Measurements from ENCODE around the gene RUBCN.
"Not testable (repeated sequence)": the region's sequence is repeated elsewhere in the genome, so short reads cannot be mapped to it uniquely, and the experiment has no call there.

The RUBCN gene

DNA sequence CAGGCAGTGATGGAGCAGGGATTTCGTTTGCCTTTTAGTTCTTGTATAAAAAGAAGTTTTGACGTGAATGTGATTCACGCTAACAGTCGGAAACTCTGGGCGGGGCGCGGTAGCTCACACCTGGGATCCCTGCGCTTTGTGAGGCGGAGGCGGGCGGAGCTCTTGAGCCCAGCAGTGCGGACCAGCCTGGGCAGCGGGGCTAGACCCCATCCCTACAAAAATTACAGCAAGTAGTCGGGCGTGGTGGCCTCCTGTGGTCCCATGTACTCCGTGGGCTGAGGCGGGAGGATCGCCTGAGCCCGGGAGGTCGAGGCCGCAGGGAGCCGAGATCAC is 81.7 kb downstream of the RUBCN start:
- not testable (repeated sequence) for DNase-seq

DNA sequence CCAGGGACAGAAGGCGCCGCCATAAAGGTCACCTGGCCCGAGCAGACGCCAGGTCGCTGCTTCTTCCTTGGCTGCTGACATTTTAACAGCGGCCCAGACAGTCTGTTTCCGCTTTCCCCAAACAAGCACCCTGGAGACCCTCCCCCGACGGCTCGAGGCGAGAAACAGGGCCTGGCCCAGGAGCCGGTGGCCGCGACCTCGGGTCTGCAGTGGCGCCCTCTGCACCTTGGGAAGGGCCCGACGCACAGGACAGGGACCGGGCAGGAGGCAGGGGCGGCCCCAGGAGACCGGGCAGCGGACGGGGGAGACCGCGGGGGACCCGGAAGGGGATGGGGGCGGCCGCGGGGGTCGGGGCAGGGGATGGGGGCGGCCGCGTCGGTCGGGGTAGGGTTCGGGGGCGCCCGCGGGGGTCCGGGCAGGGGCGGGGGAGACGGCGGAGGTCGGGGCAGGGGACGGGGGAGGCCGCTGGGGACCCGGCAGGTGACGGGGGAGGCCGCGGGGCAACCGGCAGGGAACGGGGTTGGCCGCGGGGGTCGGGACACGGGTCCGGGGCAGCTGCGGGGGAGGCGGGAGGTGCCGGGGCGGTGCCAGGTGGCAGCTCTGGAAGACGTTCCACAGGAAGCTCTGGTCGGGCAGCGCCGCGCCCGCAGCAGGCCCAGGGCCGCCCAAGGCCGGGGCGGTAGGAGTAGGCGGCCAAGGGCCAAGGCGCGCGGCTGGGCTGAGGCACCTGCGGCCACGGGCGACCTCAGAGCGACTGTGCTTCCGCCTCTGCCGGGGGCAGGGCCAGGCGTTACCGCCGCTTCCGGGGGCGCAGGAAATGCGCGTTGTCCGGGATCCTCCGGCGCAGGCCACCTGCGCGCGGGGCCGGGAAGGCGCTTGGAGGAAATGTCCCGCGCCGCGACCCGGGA is 82.4 kb downstream of the RUBCN start:
- DNase-seq: peak; percentile 31 to 33

DNA sequence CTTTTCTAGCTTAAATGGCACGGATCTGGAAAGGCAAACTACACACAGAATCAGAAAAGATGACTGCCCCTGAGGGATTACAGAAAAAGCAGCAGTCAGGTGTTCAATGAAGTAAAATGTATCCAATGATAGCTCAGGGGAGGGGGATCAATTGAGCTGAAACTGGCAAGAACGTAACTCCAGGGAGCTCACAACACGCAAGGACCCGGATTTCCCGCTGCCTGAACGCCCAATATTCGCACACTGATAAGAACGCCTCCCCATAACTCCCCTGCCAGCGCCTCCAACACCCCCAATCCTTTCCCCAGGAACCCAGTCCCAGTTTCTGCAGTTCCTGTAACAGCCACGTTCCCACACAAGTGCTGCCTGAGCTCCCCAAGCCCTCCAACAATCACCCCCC is 83.8 kb downstream of the RUBCN start:
- DNase-seq: not testable (repeated sequence)

DNA sequence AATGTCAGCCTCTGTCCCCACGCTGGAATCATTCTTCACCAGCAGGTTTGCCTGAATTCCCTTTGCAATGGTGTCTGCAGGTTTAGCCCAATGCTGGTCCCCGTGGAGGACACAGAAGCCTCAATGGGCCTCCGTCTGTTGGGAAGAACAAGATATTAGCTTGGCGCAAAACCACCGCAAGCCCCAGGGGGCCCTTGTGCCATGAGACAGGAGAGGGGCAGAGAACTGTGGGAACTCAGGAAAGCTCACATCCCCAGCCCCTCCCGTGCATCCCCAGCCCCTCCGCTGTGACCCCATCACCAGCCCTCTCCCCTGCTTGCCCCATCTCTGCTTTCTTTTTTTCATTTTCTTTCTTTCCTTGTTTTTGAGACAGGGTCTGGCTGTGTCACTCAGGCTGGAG is 89.1 kb downstream of the RUBCN start:
- not testable (repeated sequence) for DNase-seq

DNA sequence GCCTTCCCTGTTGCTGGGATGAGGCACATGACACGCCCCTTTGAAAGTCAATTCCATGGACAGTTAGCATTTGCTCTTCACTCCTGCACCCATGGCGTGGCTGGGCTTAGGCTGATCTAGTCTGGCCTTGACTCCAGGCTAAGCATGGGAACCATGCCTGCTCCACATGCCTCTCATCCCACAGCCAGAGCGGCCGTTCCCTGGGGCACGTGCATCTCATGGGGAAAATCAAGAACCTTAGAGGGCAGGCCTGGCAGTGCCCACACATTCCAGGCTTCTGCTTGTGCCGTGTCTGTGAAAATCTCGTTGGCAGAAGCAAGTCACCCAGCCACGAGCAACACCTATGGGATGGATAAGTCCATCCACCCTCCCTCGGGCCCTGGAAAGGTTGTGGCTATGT is 89.5 kb downstream of the RUBCN start:
- DNase-seq: not testable (repeated sequence)

DNA sequence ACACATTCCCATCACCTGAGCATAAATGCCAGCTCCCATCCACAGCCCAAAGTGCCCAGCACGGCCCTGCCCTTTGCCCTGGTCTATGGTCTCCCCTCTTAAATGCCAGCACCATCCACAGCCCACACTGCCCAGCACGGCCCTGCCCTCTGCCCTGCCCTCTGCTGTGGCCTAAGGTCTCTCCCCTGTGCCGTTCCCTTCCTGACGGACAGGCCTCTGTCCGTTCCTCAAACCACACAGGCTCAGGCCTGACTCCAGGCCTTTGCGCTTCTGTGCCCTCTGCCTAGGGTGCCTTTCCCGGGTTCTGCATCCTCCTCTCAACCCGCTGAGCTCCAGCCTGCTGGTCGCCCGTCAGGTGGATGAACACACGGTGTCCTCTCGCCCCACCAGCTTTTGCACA is 90.4 kb downstream of the RUBCN start:
- not testable (repeated sequence) for DNase-seq

DNA sequence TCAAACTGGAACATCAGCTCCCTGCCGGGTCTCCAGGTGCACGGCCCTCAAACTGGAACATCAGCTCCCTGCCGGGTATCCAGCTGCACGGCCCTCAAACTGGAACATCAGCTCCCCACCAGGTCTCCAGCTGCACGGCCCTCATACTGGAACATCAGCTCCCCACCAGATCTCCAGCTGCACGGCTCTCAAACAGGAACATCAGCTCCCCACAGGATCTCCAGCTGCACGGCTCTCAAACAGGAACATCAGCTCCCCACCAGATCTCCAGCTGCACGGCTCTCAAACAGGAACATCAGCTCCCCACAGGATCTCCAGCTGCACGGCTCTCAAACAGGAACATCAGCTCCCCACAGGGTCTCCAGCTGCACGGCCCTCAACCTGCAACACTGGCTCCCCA is 99.1 kb downstream of the RUBCN start:
- DNase-seq: not testable (repeated sequence)

DNA sequence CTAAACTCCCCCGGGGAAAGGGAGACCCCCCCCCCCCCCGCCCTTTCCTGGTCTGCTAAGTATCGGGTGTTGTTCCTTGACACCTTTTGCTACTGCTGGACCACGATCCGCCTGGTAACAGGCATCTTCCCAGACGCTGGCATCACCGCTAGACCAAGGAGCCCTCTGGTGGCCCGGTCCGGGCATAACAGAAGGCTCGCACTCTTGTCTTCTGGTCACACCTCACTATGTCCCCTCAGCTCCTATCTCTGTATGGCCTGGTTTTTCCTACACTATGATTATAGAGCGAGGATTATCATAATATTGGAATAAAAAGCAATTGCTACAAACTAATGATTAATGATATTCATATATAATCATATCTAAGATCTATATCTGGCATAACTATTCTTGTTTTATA is 104.7 kb downstream of the RUBCN start:
- DNase-seq: not testable (repeated sequence)

DNA sequence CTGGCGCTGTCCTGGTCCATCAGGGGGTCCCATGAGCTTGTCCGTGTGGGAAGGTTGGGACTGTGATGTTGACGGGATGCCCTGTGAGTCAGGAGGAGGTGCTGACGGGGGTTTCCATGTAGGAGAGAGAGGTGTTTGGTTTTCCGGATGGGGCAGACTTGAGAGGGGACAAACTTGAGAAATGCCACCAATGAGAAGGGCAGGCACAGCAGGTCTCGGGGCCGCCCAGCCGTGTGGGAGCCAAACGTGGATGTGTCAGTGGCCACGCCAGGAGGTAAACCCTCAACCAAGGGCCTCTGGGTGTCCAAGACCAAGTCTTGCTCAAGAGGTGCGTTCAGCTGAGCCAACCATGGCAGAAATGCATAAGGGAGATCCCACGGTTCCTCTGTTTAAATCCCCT is 105.9 kb downstream of the RUBCN start:
- not testable (repeated sequence) for DNase-seq

DNA sequence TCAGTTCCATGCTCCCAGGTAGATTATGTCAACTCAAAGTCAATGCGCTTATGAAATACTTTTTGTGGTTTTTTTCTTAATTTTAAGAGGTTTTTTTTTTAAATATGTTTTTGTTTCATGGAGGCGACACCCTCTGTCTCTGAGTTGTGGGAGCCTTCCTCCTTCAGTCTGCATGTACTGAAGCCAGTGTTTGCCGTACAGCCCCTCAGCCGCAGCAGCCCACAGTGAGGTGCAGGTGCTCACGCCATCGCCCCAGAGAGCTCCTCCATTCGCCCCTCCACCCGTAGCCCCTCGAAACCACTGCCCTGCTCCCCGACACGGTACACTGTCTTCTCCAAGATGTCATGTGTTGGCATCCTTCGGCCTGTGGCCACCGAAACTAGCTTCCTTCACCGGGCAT is 107.4 kb downstream of the RUBCN start:
- DNase-seq: not testable (repeated sequence)

DNA sequence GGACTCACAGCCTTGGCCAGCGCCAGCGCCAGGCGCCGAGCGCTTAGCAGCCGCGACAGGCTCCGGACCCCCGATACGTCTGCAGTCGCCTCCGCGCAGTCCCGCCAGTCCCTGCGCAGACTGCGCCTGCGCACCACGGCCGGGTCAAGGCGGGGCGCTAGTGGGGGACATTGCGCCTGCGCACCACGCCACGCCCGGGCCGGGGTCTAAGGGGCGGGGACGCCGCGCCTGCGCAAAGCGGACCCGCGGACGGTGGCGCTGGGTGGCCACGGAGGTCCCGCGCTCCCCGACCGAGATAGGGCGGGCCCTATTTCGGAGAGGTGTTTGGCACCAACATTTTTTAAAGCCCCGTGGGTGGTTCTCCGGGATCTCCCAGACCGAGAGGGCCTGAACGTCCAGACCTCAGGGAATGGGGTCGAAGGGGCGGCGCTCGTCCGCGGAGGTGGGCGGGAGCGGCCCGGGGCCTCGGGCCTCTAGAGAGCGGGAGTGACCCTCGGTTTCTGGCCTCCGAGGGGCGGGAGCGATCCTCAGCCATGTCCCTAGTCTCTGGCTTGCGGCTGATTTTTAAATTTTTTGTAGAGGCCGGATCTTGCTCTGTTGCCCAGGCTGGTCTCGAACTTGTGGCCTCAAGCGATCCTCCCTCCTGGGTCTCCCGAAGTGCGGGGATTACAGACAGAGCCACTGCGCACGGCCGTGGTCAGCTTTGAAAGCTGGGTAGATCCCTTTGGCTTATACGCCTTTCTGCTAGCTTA is 108.8 kb downstream of the RUBCN start:
- DNase-seq: peak; percentile 87 to 91

DNA sequence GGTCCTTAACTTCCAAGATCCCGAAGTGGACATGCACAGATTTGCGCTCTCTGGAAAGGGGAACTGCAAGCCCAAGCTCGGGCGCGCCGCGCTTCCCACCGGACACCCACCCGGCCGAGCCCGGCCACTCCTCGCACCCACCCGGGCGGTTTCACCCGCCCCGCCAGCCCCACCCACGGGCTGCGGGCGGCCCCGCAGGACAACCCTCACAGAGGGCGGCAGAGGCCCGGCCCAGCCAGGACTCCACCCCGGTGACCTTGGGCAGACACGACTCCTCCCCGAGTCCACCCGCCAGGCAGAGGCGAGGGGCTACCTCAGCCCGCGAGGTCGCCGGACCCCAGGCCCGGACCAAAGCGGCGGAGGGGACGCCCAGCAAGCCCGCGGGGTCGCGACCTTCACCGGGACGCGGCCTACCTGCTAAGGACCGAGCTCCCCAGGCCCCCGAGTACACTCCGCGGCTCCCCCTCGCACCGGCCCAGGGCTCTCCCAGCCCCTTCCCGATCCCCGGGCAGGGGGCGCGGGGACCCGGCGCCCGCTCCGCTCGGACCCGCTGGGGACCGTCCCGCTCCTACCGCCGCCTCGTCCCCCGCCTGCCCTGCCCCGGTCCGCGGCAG is 109.4 kb downstream of the RUBCN start:
- not testable (repeated sequence) for DNase-seq

DNA sequence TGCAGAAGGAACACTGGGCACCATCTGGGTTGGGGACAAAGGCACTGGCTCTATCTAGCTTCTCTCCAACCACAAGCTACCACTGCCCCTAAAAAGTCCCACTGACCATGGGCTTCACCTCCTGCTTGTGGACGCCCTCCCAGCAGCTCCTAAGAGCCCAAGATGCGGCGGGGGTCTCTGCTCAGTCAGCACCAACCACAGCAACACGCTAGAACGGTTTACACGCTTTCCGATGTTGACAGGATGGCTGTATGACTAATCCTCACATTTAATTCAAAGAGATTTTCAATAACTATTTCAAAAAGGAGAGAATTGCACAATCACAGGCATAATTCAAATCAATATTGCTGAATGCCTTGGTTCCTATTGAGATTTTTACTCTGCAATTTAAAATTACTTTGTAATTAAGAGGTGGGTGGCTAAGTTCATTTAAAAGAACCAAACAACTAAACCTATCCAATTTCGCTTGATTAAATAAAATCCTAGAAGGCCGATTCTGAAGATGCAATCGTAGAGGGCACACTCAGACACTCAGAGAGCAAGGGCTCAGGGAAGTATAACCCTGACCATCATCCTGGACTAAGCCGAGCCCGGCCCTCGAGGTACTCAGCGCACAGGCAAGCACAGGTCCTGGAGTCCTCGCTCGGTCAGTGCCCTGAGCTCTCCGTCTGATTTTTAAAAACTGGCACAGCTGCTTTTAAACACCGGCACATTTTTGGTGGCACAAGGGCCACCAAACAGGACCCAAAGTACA is 110.1 kb downstream of the RUBCN start:
- DNase-seq: not testable (repeated sequence)

DNA sequence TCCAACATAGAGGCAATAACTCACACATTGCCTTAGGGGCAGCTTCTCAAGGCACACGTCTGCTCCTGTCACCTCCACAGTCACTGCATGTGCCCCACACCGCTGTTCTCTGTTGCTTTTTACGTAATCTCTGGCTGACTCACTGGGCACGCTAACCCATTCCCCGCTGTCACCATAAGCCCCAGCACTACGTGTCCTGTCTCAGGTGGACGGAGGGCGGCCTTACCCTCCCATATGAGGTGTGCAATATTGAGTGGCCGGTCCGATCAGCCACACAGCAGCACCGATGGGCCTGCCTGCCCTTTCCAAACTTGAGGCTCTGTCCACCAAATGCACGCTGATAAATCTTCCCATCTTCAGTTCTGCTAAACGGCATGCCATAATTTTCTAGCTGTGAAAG is 115.2 kb downstream of the RUBCN start:
- not testable (repeated sequence) for DNase-seq
